GM11168 (cell line): ENCODE data around the gene ZNRF3.

ENCODE experiments used
- in situ Hi-C: fragments of 300-500 bp; cut with MboI; formaldehyde crosslinking; loops from one replicate; pipeline ENCODE4 v1.12.0; 2022; ENCODE audit warnings: low sequenced_read_pairs; ENCODE audit not compliant: unreplicated experiment

The ZNRF3 gene

DNA sequence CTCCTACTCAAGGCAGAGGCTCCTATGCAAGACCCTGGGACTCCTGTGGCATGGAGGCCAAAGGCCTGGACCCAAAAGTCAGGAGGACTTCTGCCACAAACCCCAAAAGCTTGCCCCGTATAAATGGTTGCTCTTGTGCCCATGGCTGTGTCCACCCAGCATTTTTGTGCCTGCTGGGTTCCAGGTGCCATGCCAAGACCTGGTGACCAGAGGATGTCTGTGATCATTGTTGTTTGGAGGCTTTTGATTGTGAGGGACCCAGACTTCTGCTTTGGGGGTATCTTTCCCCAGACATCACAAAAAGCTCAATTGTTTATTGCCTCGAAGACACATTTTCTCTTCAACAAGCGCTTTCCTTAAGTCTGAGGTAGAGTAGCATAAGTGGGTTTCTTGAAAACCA, 143.2 kb downstream of the ZNRF3 start:
- in situ Hi-C loops: no loop called here

DNA sequence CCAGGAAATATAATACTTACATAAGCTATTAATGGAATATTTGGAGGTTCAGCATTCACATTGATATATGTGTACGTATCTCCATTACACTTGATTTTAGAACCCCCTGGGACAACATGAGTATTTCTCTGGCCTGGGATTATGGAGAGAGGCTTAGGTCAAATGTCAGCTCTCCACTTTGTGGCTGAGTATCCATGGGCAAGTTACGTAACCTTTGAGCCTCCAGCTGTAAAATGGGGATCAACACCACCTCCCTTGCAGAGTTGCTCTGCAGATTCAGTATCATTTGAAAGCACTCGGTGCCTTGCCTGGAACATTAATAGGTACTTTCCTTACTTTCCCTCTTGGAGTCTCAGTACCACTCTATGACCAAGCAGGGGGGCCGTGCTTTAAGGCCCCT, 145.1 kb downstream of the ZNRF3 start:
- in situ Hi-C loops: no loop called here

DNA sequence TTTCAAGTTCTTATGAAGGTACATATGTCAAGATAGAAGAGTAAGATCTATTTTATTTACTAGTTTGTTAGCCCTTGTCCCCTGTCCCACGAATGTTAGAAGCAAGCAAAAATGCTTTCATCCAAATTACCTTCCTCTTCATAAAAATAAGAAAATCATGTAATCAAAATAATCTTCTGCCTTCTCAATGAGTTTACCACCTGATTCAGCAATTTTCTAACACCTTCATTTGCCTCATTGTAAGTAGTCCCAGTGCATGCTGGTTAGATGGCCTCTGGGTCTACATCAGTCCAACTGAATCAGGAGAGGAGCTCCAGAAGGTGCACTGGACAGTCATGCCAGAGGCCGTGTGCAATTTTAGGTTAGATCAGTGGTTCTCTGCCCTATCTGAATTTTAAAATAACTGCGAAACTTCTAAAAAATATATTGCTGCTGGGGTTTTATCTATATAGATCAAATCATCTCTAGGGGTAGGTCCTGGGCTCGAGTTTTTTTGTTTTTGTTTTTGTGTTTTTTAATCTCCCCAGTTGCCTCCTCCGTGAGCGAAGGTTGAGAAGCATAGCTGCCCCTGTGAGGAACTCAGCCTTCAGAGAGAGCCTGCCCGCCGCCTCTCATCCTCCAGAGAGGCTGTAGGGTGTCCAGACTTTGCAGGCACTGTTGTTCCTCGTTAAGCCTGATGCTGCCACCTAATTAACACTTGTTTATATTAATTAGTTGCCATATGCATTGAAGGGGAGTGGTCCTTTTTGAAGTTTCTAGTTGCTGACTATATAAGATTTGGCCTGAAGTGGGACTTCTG, 146.0 kb downstream of the ZNRF3 start:
- in situ Hi-C loops: no loop called here

- in situ Hi-C loops: loop anchor here (10.0 kb wide), 1 partner anchor 415 kb away; no protein-coding TSS in a partner anchor
Measured at GRCh38 chr22:29030016-29030617, 146.7 kb downstream of the ZNRF3 start.

DNA sequence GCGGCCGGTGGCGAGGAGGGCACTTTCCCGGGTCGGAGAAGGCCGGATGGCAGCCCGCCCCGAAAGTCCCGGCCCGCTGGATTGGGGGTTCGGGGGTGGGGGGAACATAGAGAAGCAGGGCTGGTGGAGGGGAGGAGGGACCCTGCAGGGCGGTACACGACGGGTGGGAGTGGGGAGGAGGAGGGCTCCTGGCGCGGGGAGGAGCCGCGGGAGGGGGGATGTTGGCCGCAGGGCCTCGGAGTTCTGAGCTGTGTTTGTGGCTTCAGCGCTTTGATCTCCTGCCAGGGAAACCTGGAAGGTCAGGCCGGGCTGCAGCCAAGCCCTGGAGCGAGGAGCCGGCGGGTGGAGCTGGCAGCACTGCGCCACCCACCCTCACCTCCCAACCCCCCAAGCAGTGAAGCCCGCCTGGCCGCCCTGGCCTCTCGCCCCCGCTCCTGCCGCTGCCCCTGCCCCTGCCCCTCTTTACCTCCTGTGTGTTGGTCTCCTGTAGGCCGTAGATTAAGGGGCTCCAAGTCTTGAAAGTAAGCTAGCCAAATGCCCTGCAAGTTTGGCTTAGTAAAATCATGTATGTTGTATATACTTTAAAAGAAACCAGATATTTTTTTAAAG, 147.3 kb downstream of the ZNRF3 start:
- in situ Hi-C loops: loop anchor here (10.0 kb wide), 1 partner anchor 416 kb away; no protein-coding TSS in a partner anchor

DNA sequence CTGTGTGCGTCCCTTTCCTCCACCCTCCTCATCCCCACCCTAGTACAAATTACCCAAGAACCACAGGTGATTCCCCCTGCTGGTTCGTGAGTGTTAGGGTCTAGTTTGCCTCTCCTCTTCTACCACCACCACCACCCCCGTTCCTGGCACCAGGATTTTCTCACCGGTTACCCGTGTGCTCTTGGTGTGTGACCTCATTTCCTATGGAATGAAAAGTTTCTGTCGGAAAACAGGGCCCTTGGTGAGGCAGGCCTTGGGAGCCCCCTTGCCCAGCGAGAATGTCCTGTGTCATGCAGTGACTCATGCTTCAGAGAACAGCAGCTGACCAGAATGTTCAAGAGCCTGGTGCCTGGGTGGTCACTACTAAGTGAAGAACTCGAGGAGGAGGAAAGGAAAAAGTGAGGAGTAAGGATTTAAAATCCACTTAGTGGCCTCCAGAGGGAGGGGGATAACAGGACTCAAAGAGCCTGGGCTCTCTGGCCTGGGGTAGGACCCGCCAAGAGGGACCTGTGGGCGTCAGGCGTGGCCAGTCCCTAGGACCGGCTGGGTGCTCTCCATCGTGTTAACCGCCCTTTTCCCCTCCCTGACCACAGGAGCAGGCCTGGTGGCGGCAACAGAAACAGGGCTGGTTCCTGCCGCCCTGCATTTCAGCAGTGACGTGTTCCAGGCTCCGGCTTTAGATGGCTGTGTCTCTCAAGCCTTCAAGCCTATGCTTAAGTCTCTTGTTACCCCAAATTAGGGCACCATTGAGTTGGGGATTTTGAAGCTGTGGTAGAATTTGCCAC, 148.0 kb downstream of the ZNRF3 start:
- in situ Hi-C loops: loop anchor here (10.0 kb wide), 1 partner anchor 417 kb away; no protein-coding TSS in a partner anchor

DNA sequence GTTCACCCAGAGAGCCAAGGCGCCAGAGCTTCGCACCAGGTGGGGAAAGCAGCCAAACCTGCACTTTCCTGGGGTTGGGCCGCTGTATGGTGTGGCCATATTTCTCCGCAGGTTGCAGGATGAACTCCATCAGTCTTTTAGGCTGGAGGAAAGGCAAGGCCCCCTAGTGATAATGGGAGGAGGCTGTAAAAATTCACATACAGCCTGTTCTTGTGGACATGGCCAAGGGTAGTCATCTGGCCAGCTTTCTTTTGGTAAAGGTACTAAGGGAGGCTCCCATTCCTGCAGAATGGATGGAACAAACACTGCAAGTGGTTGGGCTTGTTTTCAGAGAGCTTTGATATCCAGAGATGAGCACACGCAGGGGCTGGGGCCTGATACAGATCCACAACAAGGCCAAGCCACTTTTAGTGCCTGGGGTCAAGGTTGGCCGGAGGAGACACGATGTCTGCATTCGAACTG, 148.7 kb downstream of the ZNRF3 start:
- in situ Hi-C loops: loop anchor here (10.0 kb wide), 1 partner anchor 417 kb away; no protein-coding TSS in a partner anchor

GRCh38 chr22:29032584-29032983, 149.2 kb downstream of the ZNRF3 start:
- in situ Hi-C loops: loop anchor here (10.0 kb wide), 1 partner anchor 418 kb away; no protein-coding TSS in a partner anchor

GRCh38 chr22:29037340-29037932, 154.1 kb downstream of the ZNRF3 start:
- in situ Hi-C loops: loop anchor here (5.0 to 10.0 kb wide), 2 partner anchors 185 to 423 kb away; no protein-coding TSS in a partner anchor

DNA sequence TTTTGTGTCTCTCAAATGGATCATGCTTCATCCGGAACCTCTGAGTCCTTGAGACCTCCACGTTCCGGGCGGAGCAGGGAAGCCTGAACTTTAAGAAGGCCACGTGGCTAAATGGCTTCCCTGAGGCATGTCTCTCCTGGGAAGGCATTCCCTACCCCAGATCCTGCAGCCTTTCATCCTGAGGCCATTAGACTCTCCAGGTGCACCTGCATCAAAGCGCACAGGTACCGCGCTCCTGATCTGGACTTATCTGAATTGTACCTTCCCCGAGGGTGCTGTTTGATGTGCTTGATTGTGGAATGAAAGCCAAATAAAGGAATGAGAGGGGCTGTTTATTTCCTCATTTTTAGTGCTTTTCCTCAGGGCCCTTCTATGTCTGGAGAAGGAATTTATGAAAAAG, 155.8 kb downstream of the ZNRF3 start:
- in situ Hi-C loops: loop anchor here (5.0 to 10.0 kb wide), 2 partner anchors 187 to 424 kb away; no protein-coding TSS in a partner anchor

GRCh38 chr22:29039684-29040083, 156.3 kb downstream of the ZNRF3 start:
- in situ Hi-C loops: loop anchor here (5.0 to 10.0 kb wide), 2 partner anchors 187 to 425 kb away; no protein-coding TSS in a partner anchor

DNA sequence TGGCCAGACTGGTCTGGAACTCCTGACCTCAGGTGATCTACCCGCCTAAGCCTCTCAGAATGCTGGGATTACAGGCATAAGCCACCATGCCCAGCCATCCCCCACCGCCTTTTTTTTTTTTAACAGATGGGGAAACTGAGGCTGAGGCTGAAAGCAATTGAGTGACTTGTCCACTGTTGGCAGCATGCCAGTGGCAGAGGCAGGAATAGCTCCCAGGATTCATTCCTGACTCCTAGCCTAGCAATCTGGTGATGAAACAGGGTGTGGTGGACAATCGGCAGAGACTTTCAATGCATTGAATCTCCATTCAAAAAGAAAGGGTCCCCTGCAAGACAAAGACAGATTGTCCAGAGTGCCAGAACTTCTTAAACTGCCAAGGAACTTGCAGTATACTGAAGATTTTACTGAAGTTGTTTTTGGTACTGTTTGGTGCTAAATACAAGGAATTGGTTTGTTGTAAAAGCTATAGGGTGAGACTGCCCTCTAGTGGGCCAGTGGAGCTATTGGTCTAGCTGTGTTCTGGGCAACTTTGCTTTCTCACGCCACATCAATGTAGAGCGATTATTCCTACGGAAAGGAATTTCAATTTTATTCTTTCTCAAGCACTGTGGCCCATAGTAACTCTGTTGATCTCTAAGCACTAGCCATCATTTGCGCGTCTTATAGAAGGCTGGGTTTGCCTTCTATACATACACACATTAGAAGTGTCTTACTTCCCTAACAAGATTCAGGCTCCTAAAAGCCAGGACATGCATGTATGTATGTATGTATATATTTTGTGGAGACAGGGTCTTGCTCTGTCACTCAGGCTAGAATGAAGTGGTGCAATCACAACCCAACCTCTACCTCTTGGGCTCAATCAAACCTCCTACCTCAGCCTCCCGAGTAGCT, 157.3 kb downstream of the ZNRF3 start:
- in situ Hi-C loops: no loop called here

DNA sequence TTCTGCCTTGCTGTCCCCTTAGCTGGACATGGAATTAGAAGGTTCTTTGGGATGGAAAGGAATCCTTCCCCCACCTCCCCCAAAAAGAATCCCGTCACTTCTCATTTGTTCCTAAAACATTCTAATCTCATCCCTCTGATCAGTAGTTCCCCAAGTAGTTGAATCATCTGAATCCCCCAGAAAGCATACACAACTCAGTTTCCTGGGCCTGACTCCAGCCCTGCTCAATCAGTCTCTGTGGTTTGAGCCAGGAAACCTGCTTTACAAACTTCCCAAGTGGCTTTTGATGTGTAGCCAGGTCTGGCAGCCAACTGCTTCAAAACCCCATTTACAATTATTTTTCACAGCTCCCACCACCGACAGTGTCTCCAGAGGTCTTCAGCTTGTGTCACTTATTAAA, 158.0 kb downstream of the ZNRF3 start:
- in situ Hi-C loops: no loop called here

DNA sequence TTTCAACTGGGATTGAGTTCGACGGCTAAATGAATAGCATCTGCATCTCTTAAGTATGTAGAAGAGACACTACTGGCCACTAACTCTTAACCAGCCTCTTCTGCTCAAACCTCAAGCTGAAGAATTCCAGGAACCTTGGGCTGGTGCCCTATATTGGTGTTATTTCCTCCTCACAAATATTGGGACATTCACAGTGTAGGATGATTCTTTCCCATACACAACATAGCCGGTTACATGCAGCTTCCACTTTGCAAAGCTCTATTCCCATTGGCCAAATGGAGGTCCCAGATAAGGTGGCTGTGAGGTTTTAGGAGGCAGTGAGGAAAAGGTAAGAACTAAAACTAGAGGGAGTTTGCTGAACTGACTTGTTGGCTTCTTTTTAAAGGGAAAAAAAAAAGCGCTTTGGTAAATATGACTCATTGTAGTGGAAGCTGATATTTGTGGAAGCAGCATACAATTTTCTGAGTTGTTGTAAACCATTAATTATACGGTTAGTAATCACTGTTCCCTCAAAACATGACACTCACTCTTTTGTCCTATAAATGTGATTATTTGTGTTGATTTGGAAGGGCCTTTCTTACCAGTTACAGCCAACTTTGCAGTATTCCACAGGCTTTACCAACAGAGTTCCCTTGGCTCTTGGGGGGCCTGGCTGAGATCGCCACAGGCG, 160.7 kb downstream of the ZNRF3 start:
- in situ Hi-C loops: no loop called here

DNA sequence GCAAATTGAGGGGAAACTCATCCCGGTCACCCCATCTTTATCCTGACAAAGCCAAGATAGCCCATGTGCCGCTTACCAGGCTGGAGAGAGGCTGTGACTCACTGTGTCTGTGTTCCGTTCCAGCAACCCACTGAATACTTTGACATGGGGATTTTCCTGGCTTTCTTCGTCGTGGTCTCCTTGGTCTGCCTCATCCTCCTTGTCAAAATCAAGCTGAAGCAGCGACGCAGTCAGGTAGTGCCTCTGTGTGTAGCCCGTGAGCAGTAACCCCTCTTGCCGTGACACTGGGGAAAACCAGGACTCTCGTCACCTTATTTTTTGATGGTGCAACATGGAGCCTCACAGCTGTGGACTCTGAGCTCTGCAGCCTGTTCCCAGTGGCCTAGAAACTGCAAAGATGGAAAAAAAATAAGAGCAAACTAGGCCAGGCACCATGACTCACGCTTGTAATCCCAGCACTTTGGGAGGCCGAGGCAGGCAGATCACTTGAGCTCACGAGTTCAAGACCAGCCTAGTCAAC, 161.3 kb downstream of the ZNRF3 start:
- in situ Hi-C loops: no loop called here

DNA sequence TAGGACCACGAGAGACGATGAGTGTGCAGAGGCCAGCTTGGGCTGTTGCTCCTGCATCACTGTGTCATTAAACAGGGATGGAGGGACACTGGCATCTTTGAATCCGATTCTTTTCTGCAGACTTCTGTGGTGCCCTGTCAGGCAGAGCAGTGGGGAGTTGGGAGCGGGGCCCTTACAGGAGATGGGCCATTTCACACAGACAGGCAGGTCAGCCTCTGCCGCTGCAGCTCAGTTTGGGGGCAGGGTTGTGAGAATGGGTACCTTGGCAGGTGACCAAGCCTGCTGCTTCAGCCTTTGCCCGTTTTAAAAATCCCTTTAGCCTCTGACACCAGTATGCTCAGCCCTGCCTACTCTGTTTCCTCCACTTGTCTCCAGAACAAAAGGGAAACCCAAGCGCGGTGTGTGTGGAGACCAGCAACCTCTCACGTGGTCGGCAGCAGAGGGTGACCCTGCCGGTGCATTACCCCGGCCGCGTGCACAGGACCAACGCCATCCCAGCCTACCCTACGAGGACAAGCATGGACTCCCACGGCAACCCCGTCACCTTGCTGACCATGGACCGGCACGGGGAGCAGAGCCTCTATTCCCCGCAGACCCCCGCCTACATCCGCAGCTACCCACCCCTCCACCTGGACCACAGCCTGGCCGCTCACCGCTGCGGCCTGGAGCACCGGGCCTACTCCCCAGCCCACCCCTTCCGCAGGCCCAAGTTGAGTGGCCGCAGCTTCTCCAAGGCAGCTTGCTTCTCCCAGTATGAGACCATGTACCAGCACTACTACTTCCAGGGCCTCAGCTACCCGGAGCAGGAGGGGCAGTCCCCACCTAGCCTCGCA, 165.7 kb downstream of the ZNRF3 start:
- in situ Hi-C loops: no loop called here

DNA sequence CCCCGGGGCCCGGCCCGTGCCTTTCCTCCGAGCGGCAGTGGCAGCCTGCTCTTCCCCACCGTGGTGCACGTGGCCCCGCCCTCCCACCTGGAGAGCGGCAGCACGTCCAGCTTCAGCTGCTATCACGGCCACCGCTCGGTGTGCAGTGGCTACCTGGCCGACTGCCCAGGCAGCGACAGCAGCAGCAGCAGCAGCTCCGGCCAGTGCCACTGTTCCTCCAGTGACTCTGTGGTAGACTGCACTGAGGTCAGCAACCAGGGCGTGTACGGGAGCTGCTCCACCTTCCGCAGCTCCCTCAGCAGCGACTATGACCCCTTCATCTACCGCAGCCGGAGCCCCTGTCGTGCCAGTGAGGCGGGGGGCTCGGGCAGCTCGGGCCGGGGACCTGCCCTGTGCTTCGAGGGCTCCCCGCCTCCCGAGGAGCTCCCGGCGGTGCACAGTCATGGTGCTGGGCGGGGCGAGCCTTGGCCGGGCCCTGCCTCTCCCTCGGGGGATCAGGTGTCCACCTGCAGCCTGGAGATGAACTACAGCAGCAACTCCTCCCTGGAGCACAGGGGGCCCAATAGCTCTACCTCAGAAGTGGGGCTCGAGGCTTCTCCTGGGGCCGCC, 166.4 kb downstream of the ZNRF3 start:
- in situ Hi-C loops: no loop called here
